NCI-H2196 treated with DMSO at 0.1 percent for 48 hours (cell line): ENCODE measurements around the gene SNX1.

Experiments used
- DNase-seq: peaks from one replicate; lab custom pipeline; 2025; ENCODE audit not compliant: unreplicated experiment; lab: John Stamatoyannopoulos, UW

The SNX1 gene

DNA sequence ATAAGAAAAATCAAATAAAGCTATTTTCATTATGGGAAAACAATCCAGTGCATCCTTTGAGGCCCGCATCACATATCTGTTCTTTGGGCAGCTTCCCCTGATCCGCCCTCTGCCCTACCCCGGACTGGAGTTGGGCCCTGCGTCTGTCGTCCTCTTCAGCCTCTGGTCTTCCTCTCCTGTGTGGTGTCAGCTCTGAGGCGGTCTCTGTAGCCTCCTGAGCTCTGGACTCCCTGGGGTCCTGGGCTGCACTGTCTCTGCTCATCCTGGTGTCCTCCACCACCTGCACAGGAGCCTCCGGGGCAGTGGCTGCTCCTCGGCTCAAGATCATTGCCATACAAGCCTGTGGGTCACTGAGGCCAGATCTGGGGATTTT is 48.4 kb downstream of the SNX1 start:
- DNase-seq: no peak

DNA sequence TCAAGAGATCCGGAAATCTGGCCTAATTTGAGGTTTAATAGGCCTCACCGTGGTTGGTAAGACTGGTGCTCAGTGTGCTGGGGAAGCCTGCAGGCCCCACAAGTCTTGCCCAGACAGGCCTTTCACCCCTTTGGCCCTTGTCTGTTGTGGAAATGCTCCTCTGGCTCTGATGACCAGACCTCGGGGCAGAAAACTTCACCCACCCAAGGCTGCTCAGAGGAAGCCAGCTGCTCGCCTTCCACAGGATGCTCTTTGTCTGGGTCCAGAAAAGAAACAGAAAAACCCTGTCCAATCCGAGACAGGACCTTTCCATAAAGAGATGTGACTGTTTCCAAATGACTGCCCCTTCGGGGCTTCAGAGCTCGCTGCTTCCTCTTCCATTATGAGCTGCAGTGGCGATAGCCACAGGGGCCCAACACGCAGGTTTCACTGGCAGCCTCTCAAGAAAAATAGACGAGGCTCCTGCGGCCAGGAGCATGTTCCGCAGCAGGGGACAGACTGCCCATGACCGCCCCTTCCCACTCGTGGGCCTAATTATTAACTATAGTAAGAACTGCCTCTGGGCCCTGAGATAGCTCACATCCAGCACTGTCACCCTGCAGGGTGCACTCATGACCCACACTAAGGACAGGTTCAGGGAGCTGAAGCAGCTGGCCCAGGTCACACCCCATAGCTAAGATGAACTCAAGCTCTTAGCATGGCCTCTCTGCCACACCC is 48.9 kb downstream of the SNX1 start:
- no peak for DNase-seq

DNA sequence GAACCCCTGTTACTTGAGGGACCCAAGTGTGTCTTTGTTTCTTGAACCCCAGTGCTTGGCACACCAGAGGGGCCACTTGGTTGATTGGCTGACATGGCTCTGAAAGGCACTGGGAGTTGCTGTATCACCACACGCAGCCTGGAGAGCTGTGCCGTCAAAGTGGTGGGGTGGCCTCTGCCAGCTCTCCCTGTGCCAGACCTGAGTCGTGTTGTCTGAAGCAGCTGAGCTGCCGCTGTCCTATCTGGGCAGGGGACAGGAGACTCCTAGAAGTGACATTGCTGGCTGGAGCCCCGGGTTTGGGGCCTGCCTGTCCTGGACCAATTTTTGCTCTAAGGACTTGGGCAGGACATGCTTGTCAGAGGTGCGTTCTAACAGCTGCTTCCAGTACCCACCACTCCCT is 50.3 kb downstream of the SNX1 start:
- no peak for DNase-seq

DNA sequence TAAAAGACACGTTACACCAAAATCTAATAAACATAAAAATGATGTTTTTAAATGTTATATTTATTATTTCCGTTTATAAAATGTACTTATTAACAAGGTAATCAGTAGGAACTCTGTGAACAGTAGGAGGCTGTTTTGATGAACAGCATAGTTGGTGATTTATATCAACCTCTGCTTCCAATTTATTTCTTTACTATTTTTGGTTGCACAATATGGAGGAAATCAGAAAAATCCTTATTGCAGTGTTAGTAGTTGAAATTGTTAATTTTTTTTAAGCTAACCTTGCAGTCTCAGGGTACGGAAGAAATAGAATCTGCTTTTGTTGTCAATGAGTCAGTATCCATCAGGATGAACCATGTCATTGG is 50.7 kb downstream of the SNX1 start:
- no peak for DNase-seq

DNA sequence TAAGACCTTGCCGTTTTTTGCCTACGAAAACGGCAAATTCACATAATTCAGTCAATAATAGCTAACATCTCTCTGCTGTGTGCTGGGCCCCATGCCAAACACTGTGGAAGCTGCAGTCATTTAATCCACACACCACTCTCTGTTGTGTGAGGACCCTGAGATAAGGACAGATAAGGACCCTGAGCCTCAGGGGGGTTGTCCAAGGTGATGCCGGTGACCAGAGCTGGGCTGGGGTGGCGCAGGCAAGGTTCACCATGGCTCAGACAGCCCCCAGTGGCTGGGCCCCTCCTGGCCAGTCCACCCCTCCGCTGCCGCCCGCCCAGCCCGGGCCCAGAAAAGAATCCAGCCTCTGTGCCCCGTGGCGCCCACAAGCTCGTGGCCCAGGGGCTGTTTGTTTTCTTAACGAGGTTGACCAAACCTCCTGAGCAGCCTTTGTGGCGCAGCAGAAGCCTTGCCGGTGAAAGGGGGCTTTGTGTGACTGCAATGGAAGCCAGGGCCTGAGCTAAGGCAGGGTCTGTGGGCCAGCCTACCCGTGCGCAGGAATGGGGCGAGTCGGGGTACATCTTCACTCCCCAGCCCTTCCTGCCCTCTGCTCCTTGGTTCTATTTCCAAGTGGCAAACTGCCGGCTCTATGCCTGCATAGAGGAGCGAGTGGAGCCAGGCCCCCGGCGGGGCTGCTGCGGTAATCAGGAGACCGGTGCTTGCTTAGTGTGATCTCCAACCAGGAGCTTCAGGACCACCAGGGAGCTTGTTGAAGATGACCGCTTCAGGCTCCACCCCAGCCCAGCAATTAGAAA is 51.3 kb downstream of the SNX1 start:
- no peak for DNase-seq

DNA sequence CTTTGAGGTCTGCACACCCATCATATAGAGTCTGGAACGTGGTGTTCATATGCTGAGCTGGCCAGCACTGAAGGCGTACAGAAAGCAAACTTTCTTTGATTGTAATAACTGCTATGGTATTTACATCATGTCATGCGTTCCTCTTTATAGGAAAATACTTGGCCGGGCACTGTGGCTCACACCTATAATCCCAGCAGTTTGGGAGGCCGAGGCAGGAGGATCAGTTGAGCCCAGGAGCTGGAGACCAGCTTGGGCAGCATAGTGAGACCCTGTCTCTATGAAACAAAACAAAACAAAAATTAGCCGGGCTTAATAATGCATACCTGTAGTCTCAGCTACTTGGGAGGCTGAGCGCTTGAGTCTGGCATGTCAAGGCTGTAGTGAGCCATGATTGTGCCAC is 52.4 kb downstream of the SNX1 start:
- no peak for DNase-seq

DNA sequence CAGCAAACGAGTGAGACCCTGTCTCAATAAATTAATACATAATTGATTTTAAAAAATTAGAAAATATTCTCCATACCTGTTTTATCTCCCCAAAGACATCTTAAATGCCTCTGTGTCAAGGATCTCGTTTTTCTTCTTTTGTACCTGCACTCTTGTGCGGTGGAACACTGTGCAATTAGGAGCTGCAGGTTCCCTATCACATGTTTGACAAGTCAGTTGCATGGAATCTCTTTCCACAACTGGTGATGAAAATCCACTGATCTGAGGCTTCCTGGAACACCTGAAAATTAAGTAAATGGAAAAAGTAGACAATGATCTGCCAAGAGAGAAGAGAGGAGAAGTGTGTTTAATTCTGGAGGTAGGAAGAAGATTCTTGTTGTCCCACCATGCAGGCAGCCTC is 52.8 kb downstream of the SNX1 start:
- no peak for DNase-seq

DNA sequence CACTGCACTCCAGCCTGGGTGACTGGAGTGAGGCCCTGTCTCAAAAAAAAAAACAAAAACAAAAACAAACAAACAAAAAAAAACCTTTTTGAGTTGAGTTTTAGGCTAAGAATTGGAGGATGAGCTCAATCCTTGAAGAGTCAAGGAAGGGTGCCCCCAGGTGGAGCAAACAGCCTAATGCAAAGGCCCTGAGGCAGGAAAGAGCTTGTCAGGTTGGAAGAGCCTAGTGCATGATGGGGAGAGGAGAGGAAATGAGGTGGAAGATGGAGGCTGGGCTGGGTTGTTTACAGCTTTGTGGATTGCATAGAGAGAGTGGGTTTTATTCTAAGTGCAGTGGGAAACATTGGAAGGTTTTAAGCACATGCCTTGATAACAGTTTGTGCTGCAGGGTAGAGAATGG is 53.6 kb downstream of the SNX1 start:
- DNase-seq: no peak

DNA sequence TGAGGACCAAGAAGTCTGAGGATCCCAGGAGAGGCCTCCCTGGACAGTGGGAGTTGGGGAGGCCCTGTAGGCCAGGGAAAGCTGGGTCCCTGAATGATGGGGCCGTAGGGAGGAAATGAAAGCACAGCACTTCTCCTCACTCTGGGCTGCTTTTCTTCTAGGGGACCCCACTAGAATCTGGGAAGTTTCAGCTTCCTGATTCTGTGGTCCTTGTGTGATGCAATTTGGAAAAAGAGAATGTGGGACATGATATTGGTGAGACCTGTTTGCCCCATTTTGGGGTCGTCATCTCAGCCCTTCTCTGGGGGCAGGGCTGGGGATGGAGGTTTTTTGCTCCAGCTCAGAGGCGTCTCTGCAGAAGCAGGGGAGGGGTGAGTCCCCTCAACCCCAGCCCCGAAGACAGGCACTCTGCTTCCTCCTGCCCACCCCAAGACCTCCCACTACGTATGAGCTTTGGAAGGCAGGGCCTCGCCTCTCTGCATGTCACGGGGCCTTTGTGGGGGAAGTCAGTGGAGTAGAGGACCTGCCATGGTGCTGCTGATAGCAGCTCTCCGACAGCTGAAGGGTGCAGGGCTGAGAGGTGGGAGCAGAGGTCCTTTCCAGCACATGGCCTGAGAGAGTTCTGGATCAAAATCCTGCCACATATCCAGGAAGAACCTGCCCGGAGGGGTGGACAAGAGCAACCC is 54.3 kb downstream of the SNX1 start:
- DNase-seq: no peak

DNA sequence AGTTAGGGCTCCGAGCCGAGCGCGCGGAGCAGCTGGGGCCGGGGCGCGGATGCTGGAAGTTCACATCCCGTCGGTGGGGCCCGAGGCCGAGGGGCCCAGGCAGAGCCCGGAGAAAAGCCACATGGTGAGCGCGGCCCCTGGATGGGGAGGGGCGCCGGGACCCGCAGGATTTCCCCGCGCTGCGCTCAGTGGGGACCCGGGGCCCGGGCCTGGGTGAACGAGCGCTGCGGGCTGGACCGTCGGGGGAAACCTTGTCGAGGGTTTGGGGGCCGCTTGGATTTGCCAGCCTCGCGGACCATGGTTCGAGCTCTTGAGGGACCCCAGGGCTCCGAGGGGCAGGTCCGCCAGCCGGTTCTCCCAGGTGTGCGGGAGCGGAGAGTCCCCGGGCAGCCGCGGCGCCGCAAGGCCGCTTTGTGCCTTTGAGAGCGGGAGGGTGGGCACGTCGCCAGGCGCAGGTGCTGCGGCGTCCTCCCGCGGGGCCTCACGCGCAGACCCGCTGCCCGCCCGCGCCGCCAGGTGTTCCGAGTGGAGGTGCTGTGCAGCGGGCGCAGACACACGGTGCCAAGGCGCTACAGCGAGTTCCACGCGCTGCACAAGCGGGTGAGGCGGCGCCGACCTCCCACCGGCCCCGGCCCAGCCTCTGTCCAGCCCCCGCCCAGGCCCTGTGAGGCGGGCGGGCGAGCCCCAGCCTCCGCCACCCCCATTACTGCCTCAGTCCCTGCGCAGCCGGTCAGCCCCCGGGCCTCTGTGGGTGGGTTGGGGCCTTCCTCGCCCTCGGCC is 56.1 kb downstream of the SNX1 start, which contains the start of gene SNX22:
TSS of gene SNX22 (plus strand) at position 5 of the 780 bp plus-strand sequence. CDS start at position 50, 45 bp downstream.
- no peak for DNase-seq

DNA sequence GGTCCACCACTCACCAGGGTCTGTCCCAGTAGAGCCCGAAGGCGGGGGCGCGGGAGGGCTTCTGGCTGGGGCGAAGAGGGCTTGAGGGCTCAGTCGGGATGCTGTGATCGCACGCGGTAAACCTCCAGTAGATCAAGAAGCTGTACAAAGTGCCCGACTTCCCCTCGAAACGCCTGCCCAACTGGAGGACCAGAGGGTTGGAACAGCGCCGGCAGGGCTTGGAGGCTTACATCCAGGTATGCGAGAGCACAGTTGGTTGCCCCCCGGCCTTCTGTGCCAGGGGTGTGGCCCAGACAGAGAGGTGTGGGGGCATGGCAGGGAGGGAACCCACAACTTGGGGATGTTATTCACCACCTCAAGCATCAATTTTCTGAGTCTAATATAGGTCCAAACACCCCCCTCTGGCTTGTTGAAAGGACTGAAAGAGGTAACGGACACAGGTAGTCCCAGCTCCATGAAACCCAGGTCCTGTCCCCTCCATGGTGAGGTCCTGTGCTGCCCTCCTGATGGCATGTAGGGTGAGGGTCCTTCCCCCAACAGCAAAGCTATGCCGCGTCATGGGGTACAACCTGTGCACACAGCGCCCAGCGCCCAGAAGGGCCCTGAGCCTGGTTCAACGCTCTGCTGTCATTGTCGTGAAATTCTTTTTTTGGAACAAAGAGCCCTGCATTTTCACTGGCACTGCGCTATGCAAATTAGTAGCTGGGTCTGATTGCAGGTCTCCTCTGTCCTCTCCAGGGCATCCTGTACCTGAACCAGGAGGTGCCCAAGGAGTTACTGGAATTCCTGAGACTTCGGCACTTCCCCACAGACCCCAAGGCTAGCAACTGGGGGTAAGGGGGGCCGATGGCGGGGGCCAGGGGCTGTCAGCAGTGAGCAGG is 57.0 kb downstream of the SNX1 start:
- no peak for DNase-seq

DNA sequence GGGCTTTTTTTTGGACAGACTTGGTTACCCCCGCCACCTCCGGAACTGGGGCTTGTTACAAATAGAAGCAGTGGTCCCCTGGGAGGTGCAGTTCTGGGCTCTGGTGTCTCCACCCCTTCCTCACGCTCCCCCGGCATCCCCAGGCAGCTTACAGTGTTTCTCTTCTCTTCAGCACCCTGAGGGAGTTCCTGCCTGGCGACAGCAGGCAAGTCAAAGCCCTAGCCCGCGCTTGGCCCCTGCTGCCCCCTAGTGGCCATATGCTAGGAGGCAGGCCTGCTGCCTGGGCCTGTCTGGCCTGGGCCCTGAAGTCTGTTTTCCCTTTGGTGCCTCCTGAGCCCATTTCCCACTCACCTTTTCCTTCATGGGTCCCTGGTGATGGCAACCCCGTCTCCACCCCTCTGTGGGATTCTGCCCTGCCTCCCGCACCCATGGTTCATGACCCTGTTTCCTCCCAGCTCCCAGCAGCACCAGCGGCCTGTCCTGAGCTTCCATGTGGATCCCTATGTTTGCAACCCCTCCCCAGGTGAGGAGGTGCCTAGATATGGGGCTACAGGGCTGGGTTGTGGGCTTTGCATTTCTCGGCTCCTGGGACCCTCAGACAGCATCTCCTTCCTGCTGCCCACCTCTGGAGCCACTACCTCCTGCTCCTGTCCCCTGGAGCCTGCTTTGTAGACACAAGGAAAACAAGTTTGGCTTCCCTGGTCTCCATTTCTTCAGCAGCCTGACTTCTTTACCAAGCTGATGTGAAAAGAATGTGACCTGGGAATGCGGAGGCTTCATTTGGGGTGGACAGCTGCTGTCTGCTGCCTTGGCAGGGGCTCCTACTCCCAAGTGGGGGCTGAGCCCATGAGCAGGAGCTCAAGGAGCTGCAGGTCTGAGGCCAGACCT is 57.9 kb downstream of the SNX1 start:
- DNase-seq: peak; percentile 51

DNA sequence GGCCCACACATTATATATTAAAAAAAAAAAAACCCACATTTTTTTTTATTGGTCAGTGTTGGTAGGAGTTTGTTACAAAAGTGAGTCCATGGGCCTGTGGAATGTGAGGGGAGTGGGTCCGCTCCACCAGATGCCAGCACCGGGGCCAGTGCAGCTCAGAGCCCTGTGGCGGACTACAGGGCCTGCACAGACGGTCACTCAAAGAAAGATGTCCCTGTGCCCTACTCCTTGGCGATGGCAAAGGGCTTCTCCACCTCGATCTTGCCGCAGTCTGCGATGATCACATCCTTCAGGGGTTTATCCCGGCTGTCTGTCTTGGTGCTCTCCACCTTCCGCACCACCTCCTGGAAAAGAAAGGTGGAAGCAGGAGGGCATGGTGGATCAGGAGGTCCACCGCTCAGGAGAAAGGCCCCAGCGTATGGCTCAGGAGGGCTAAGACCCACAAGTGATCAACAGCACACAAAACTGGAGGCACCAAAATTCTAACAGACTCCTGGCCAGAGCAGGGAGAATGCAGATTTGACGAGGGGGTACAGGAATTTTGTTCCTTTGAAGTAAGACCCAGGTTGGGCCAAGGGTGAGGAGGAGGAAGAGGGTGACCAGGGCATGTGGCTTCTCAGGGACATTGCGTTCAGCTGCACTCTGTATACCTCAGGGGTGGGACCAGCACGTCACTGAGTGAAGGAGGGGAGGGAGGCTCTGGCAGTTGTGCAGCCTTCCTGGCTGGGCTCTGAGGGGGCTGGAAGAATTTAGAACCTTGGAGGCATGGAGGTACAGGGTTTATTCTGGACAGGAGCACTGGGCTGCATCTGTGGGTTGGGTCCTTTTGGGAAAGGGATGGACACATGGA is 60.2 kb downstream of the SNX1 start:
- DNase-seq: no peak

DNA sequence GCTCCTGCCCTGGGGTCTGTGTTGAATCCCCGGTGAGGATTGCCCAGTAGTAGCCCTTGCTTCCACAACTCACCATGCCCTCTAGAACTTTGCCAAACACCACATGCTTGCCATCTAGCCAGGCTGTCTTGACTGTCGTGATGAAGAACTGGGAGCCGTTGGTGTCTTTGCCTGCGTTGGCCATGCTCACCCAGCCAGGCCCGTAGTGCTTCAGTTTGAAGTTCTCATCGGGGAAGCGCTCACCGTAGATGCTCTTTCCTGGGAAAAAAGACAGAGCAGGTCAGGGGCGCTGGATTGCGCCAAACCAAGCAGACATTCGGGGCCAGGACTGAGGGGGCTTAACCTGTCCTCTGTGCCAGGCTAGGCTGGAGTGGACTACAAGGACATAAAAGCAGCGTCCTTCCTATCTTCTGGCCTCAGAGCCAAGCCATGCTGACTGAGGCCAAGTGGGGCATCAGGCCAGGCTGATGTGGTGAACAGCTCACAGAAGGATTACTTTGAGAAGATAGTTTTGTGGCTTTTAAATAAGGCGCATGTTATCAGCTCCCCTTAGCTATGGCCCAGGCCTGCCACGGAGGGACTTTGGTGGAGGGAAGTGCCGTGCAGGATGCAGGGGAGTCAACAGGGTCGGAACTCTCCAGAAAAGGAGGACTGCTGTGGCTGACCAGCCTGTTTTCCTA is 61.0 kb downstream of the SNX1 start:
- no peak for DNase-seq

DNA sequence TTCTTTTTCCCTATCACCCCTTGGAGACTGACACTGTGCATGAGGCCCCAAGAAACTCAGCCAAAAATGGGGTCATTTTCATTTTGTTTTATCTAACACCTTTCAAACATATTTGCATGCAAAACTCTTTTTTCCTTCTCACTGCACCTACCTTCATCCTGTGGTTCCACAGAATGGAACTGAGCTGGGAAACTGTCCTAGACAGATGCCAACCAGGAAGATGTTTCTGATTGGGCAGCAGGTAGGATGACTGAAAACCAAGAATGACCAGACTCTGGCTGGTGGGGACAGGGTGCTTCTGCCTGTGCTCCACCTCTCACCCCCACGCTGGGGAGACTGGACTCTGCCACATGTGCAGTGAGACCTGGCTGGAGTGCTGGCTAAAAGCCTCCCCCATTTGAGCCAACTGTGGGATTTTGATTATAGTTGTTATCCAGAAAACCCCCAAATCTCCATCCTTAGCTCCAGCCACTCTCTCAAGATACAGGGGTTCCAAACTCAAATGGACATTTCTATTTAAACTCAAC is 61.9 kb downstream of the SNX1 start:
- no peak for DNase-seq

DNA sequence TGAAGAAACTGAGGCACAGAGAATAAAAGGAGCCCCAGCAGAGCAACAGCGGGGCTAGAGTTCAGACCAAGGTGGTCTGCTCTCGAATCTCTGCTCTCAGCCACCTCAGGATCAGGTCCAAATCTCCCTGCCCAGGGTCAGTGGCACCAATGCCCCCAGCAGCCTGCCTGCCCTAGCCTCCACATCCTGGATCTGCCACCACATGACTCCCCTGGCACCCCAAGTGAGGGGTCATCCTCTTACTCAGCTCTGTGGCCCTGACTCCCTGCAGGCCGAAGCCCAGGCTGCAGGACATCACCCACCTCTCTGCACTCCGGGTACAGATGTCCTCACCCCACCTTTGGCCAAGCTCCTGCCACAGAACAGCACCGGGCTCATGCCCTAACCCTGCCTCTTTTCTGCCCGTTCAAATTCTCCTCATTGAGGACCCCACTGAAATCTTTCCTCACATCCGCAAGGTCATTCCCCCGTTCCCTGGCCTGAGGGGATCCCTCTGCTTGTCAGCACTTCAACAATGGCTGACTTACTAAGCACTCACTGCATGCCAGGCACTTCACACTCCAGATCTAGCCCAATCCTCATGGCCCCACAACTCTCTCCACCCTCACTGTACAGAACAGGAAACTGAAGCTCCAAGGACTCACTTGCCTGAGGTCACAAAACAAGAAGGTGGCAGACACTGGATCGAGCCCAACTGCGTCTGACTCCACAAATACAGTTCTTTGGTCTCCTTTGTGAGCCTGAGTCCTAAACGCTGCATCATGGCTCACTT is 62.8 kb downstream of the SNX1 start:
- DNase-seq: no peak
